Testis (tissue), 3 donors: ENCODE results near the gene SKAP1. TPM values are rescaled to one million over a fixed set of nuclear protein-coding genes. Genes with fewer than 3 reads are reported as not detected.

ENCODE experiments used
- DNase-seq: peaks from one replicate; pipeline ENCODE4 v3.0.0-alpha.2; 2019
- H3K27ac ChIP-seq, 2 donors: fragments of 200-600 bp; sonication (generic); one replicate each; pipeline ENCODE4 v1.5.1; 2019
- H3K27me3 ChIP-seq: fragments of 200-600 bp; sonication (generic); one replicate; pipeline ENCODE4 v1.5.1; 2019
- H3K36me3 ChIP-seq: fragments of 200-600 bp; sonication (generic); one replicate; pipeline ENCODE4 v1.5.1; 2017; ENCODE audit warnings: low read depth; ENCODE audit errors: missing control alignments
- H3K4me1 ChIP-seq: fragments of 200-600 bp; sonication (generic); one replicate; pipeline ENCODE4 v1.5.1; 2019
- H3K4me3 ChIP-seq, 2 donors: fragments of 200-600 bp; sonication (generic); one replicate each; pipeline ENCODE4 v1.5.1; 2017 to 2019
- H3K9me3 ChIP-seq: fragments of 200-600 bp; sonication (generic); one replicate; pipeline ENCODE4 v1.5.1; 2017
- POLR2A ChIP-seq: fragments of 450-650 bp; IDR thresholded peaks from one replicate; pipeline ENCODE4 v1.6.1; 2017; ENCODE audit warnings: antibody characterized with exemption, mild to moderate bottlenecking, moderate library complexity
- WGBS, 2 donors: methylation state at CpG; one replicate each; pipeline ENCODE4 v1.1.5; 2018; 5-methylcytosine and 5-hydroxymethylcytosine counted together
- intact Hi-C: fragments of 100-400 bp; cut with DNase I; formaldehyde crosslinking; loops from one replicate; pipeline ENCODE4 v1.15.1; 2023; ENCODE audit warnings: low total_unique reads
- polyA plus RNA-seq: library from polyadenylated mRNA; stranded (reverse); fragments of 350-450 nt; fragmentation: Illumina TruSeq; extraction: RNeasy Lipid Tissue Mini Kit (QIAGEN cat#74804); gene quantifications from one replicate; pipeline ENCODE4 v1.2.3, GENCODE V29; 2014; ENCODE audit warnings: low read depth, low replicate concordance; ENCODE audit not compliant: insufficient read depth
- total RNA-seq, 2 donors: library from RNA; depleted of rRNA; stranded (reverse); fragments of >200 nt; gene quantifications; one replicate each; pipeline ENCODE4 v1.2.3, GENCODE V29; 2016
- TF ChIP-seq, protein P1 (sequence below), 3 experiments: fragments of 450-650 bp in 2 of 3; fragments of 200-600 bp in 1 of 3; sonication (generic) in 1 of 3; IDR thresholded peaks; one replicate each; pipeline ENCODE4 v1.5.1; 2016 to 2019; ENCODE audit warnings: antibody characterized with exemption in 3 of 3, mild to moderate bottlenecking in 2 of 3, moderate library complexity in 1 of 3

The SKAP1 gene
- total and polyA plus RNA-seq, 3 donors from 2014 or later, result 9.0 to 34.1 (median 16.9) TPM

DNA sequence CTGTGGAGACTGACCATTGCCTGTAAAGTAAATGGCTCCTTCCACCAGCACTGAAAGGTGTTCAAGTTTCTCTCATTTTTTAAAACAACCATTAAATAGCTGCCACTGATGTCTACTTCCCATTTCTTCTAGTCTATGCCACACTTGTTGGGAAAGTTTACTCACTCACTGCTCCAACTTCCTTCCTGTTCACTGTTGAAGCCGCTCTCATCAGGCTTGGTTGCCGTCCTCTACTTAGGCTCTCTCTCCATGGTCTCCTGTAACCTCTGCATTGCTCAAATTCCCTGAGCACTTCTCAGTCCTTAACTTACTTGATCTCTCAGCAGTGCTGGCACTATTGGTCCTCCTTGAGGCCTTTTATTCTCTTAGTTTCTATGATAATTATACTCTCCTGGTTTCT is 290.1 kb downstream of the SKAP1 start:
- no peak for TF ChIP-seq POLR2A
- TF ChIP-seq, protein P1, sequence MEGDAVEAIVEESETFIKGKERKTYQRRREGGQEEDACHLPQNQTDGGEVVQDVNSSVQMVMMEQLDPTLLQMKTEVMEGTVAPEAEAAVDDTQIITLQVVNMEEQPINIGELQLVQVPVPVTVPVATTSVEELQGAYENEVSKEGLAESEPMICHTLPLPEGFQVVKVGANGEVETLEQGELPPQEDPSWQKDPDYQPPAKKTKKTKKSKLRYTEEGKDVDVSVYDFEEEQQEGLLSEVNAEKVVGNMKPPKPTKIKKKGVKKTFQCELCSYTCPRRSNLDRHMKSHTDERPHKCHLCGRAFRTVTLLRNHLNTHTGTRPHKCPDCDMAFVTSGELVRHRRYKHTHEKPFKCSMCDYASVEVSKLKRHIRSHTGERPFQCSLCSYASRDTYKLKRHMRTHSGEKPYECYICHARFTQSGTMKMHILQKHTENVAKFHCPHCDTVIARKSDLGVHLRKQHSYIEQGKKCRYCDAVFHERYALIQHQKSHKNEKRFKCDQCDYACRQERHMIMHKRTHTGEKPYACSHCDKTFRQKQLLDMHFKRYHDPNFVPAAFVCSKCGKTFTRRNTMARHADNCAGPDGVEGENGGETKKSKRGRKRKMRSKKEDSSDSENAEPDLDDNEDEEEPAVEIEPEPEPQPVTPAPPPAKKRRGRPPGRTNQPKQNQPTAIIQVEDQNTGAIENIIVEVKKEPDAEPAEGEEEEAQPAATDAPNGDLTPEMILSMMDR (IDR thresholded peaks at IDR 0.05), result no peak
- intact Hi-C loops, result loop anchor here (10.0 kb wide), 1 partner anchor 55 kb away; no protein-coding TSS in a partner anchor
- H3K36me3 ChIP-seq, result no peaks in the 10 kb centered on the region
- no peaks in the 10 kb centered on the region for H3K4me1 ChIP-seq
- H3K27ac ChIP-seq, result no peak overlapping the region
- no peaks in the 10 kb centered on the region for H3K27me3 ChIP-seq
- no peak for DNase-seq
- WGBS, 2 donors, result 70 to 85% methylated on average over 2 of the region's 2 CpGs
- H3K9me3 ChIP-seq, result no peaks in the 10 kb centered on the region
- no peak overlapping the region for H3K4me3 ChIP-seq

DNA sequence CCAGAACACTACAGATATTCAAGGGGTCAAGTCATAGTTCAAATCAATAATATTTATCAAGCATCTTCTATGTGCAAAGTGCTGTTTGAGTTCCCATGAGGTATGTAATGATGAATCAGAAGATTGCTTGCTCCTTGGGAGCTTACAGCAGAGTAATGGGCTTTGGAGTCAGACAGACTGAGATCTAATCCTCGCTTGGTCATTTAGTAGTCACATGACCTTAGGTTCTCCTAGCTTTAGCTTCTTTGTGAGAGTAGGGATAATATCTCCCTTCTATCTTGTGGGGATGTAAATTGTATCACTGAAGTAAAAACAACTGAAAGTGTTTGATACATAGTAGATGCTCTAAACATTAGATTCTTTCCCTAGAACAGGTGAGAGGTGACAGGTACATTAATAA is 292.4 kb downstream of the SKAP1 start:
- no peak for TF ChIP-seq POLR2A
- TF ChIP-seq, protein P1 (IDR thresholded peaks at IDR 0.05), result no peak
- WGBS, 2 donors, result 64 to 76% methylated on average over 1 of the region's 1 CpG
- no peak for DNase-seq
- intact Hi-C loops, result loop anchor here (10.0 kb wide), 1 partner anchor 53 kb away; no protein-coding TSS in a partner anchor
- H3K27me3 ChIP-seq, result no peaks in the 10 kb centered on the region
- no peak overlapping the region for H3K4me3 ChIP-seq
- H3K4me1 ChIP-seq, result no peaks in the 10 kb centered on the region
- no peaks in the 10 kb centered on the region for H3K9me3 ChIP-seq
- H3K36me3 ChIP-seq, result no peaks in the 10 kb centered on the region
- no peak overlapping the region for H3K27ac ChIP-seq

DNA sequence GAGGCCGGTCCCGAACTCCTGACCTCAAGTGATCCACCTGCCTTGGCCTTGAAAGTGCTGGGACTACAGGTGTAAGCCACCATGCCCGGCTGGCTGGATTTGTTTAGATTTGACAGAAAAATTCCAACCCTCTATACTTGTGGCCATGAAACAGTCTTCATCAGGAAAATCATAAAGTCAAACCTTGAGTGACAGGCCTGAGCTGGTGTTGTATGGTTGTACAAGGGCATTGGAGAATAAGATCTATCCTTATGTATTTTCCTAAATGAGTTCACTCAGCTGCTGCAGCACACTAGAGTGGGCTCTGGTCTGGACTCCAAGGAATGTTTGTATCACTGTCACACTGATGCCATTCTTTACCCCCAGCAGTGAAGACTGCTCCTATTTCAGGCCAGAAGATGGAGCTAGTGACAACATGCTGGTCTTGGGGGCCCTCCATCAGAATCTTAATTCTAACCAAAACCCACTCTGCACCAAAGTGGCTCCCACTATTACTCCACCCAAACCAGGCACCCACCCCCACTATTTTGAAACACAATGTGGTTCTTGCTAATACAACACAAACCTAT is 295.0 kb downstream of the SKAP1 start:
- Histone ChIP-seq H3K4me1 (no peaks in the 10 kb centered on the region), H3K27ac (no peak overlapping the region), H3K9me3 (no peaks in the 10 kb centered on the region), H3K36me3 (no peaks in the 10 kb centered on the region), H3K4me3 (no peak overlapping the region), H3K27me3 (no peaks in the 10 kb centered on the region)
- TF ChIP-seq POLR2A, result no peak
- TF ChIP-seq, protein P1 (IDR thresholded peaks at IDR 0.05), result no peak
- intact Hi-C loops, result loop anchor here (10.0 kb wide), 1 partner anchor 50 kb away; no protein-coding TSS in a partner anchor
- no peak for DNase-seq
- WGBS, 2 donors, result 85 to 100% methylated on average over 3 of the region's 3 CpGs

DNA sequence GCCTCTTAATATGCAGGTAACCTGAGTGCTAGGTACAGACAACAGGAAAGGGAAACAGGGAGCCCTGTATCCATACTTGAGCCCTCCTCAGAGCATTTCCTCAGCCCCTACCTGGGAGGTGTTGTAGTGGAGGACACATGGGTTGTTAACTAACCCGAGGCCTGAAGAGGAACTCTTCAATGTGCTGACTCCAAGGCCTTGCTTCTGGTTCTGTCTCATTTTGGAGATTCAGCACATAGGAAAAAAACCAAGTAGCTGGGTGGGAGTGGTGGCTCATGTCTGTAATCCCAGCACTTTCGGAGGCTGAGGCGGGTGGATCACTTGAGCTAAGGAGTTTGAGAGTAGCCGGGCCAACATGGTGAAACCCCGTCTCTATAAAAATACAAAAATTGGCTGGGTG is 297.6 kb downstream of the SKAP1 start:
- DNase-seq, result no peak
- intact Hi-C loops, result loop anchor here (10.0 kb wide), 1 partner anchor 48 kb away; no protein-coding TSS in a partner anchor
- Histone ChIP-seq H3K9me3 (no peaks in the 10 kb centered on the region), H3K4me3 (no peak overlapping the region), H3K36me3 (no peaks in the 10 kb centered on the region), H3K27ac (no peak overlapping the region), H3K4me1 (no peaks in the 10 kb centered on the region), H3K27me3 (no peaks in the 10 kb centered on the region)
- no peak for TF ChIP-seq POLR2A
- TF ChIP-seq, protein P1 (IDR thresholded peaks at IDR 0.05), result no peak
- WGBS, 2 donors, result 73 to 90% methylated on average over 5 of the region's 5 CpGs
